ENCODE results near the gene MEGF10. TPM values are rescaled to one million over a fixed set of nuclear protein-coding genes. Genes with fewer than 3 reads are reported as not detected.

Gene MEGF10
- polyA plus RNA-seq, 1 experiment: not detected

GRCh38 chr5:127337876-127338275 lies 47.3 kb downstream of the MEGF10 start:
- H3K27me3 ChIP-seq (ENCODE audit: control insufficient read depth, insufficient read depth, low read length): peaks cover 1% of the 10 kb centered on the region; the same call in 1 of the 2 replicates
- no peak overlapping the region for H3K4me3 ChIP-seq (ENCODE audit: low read depth, low read length)
- no peak for DNase-seq (ENCODE audit: low read depth)
- no peaks in the 10 kb centered on the region for H3K36me3 ChIP-seq (ENCODE audit: control insufficient read depth, insufficient read depth, low read length)
- CTCF ChIA-PET: interaction anchor here (0.6 kb wide), 1 partner anchor 645 kb away, joined by 4 read pairs; no protein-coding TSS in a partner anchor
- no peak for TF ChIP-seq CTCF (IDR thresholded peaks at IDR 0.05; ENCODE audit: insufficient read depth, low read depth, low read length)
- POLR2A ChIA-PET: no interaction called here

- Histone ChIP-seq H3K27me3 (ENCODE audit: control insufficient read depth, insufficient read depth, low read length) (peaks cover 1% of the 10 kb centered on the region; the same call in 1 of the 2 replicates), H3K4me3 (ENCODE audit: low read depth, low read length) (no peak overlapping the region), H3K36me3 (ENCODE audit: control insufficient read depth, insufficient read depth, low read length) (no peaks in the 10 kb centered on the region)
- ChIA-PET POLR2A (no interaction called here), CTCF (interaction anchor here (0.5 kb wide), 1 partner anchor 13 kb away, joined by 3 read pairs; no protein-coding TSS in a partner anchor)
- DNase-seq (ENCODE audit: low read depth): no peak
- TF ChIP-seq CTCF (IDR thresholded peaks at IDR 0.05; ENCODE audit: insufficient read depth, low read depth, low read length): no peak
Observed at GRCh38 chr5:127338501-127338900, 47.9 kb downstream of the MEGF10 start.

- no peak for TF ChIP-seq CTCF (IDR thresholded peaks at IDR 0.05; ENCODE audit: insufficient read depth, low read depth, low read length)
- ChIA-PET CTCF (no interaction called here), POLR2A (no interaction called here)
- no peak overlapping the region for H3K4me3 ChIP-seq (ENCODE audit: low read depth, low read length)
- no peaks in the 10 kb centered on the region for H3K36me3 ChIP-seq (ENCODE audit: control insufficient read depth, insufficient read depth, low read length)
- no peak for DNase-seq (ENCODE audit: low read depth)
- peaks cover 1% of the 10 kb centered on the region; the same call in 1 of the 2 replicates for H3K27me3 ChIP-seq (ENCODE audit: control insufficient read depth, insufficient read depth, low read length)
Observed at GRCh38 chr5:127340606-127341005, 50.0 kb downstream of the MEGF10 start.

DNA sequence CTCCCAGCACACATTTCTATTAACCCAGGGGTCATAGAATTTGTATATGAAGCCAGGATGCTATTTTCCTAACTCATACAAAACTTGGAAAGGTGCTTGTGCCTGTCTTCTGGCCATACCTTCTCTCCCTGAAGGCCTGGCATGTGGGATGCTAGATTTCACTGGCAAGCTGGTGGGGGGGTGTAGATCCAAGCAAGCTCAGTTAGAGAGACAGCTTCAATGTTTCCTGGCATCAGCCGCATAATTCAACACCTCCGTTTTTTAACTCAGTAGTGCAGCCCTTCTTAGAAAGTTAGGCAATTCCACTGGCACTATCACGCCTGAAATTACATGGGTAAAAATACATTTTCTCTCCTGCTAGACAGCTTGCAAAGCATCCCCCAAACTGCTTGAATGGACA lies 51.8 kb downstream of the MEGF10 start:
- no peaks in the 10 kb centered on the region for H3K36me3 ChIP-seq (ENCODE audit: control insufficient read depth, insufficient read depth, low read length)
- no peak for TF ChIP-seq CTCF (IDR thresholded peaks at IDR 0.05; ENCODE audit: insufficient read depth, low read depth, low read length)
- ChIA-PET POLR2A (no interaction called here), CTCF (interaction anchor here (1.6 kb wide), 1 partner anchor 150 kb away, joined by 4 read pairs; no protein-coding TSS in a partner anchor)
- DNase-seq (ENCODE audit: low read depth): no peak
- 0 out of 2 replicates have a peak, but pooled peaks cover 1% of the 10 kb centered on the region for H3K27me3 ChIP-seq (ENCODE audit: control insufficient read depth, insufficient read depth, low read length)
- no peak overlapping the region for H3K4me3 ChIP-seq (ENCODE audit: low read depth, low read length)

GRCh38 chr5:127343313-127343712 lies 52.7 kb downstream of the MEGF10 start:
- ChIA-PET POLR2A (no interaction called here), CTCF (interaction anchor here (1.6 kb wide), 1 partner anchor 149 kb away, joined by 4 read pairs; no protein-coding TSS in a partner anchor)
- H3K27me3 ChIP-seq (ENCODE audit: control insufficient read depth, insufficient read depth, low read length): 0 out of 2 replicates have a peak, but pooled peaks cover 1% of the 10 kb centered on the region
- H3K36me3 ChIP-seq (ENCODE audit: control insufficient read depth, insufficient read depth, low read length): no peaks in the 10 kb centered on the region
- H3K4me3 ChIP-seq (ENCODE audit: low read depth, low read length): no peak overlapping the region
- DNase-seq (ENCODE audit: low read depth): no peak
- TF ChIP-seq CTCF (IDR thresholded peaks at IDR 0.05; ENCODE audit: insufficient read depth, low read depth, low read length): no peak

All from BJ (cell line).